AG04449 (cell line): ENCODE measurements around the gene ZSCAN18.

Source experiments
- CTCF ChIA-PET: fragments of 350-600 bp; formaldehyde crosslinking; extraction: SDS; loops from one replicate; lab custom pipeline; 2021; ENCODE audit warnings: antibody characterized with exemption; lab: Yijun Ruan, JAX
- POLR2A ChIA-PET: fragments of 400-600, 350-600 bp; formaldehyde crosslinking; extraction: SDS; loops from one replicate; lab custom pipeline; 2020; ENCODE audit warnings: antibody characterized with exemption, inconsistent platforms; lab: Yijun Ruan, JAX
- DNase-seq: peaks from one replicate; pipeline ENCODE4 v3.0.0-alpha.2; 2010; ENCODE audit warnings: low read depth, low spot score
- H3K4me3 ChIP-seq: 2 replicates; pipeline ENCODE4 v1.5.1; 2011; ENCODE audit warnings: low read depth, mild to moderate bottlenecking, control low read depth, low read length
- TF ChIP-seq, protein P1 (sequence below): IDR thresholded peaks from one replicate; pipeline ENCODE4 v1.5.1; 2011; ENCODE audit warnings: mild to moderate bottlenecking, moderate library complexity, low read length, control low read depth, inconsistent platforms; ENCODE audit not compliant: insufficient read depth; ENCODE audit errors: missing control alignments

The ZSCAN18 gene

GRCh38 chr19:58047672-58048071 lies 50.4 kb downstream of the ZSCAN18 start:
- ChIA-PET CTCF (no interaction called here), POLR2A (no interaction called here)
- H3K4me3 ChIP-seq = no peak overlapping the region
- DNase-seq = no peak
- TF ChIP-seq, protein P1, sequence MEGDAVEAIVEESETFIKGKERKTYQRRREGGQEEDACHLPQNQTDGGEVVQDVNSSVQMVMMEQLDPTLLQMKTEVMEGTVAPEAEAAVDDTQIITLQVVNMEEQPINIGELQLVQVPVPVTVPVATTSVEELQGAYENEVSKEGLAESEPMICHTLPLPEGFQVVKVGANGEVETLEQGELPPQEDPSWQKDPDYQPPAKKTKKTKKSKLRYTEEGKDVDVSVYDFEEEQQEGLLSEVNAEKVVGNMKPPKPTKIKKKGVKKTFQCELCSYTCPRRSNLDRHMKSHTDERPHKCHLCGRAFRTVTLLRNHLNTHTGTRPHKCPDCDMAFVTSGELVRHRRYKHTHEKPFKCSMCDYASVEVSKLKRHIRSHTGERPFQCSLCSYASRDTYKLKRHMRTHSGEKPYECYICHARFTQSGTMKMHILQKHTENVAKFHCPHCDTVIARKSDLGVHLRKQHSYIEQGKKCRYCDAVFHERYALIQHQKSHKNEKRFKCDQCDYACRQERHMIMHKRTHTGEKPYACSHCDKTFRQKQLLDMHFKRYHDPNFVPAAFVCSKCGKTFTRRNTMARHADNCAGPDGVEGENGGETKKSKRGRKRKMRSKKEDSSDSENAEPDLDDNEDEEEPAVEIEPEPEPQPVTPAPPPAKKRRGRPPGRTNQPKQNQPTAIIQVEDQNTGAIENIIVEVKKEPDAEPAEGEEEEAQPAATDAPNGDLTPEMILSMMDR = no peak

- POLR2A ChIA-PET = no interaction called here
- TF ChIP-seq, protein P1 = no peak
- CTCF ChIA-PET = no interaction called here
- DNase-seq = no peak
- no peak overlapping the region for H3K4me3 ChIP-seq
Observed at GRCh38 chr19:58046856-58047255, 51.2 kb downstream of the ZSCAN18 start.

DNA sequence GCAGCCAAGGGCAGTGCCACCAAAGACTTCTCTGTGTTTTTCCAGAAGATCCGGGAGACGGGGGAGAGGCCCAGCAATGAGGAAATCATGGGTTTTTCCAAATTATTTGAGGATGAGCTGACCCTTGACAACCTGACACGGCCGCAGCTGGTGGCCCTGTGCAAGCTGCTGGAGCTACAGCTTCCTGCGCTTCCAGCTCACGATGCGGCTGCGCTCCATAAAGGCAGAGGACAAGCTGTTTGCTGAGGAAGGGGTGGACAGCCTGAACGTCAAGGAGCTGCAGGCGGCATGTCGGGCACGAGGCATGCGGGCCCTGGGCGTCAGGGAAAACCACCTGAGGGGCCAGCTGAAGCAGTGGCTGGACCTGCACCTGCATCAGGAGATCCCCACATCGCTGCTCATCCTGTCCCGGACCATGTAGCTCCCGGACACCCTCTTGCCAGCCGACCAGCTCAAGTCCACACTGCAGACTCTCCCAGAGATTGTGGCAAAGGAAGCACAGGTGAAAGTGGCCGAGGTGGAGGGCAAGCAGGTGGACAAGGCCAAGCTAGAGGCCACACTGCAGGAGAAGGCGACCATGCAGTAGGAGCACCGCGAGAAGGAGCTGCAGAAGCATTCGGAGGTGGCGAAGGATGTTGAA lies 52.5 kb downstream of the ZSCAN18 start:
- DNase-seq = no peak
- CTCF ChIA-PET = no interaction called here
- TF ChIP-seq, protein P1 = no peak
- POLR2A ChIA-PET = no interaction called here
- H3K4me3 ChIP-seq = no peak overlapping the region

- POLR2A ChIA-PET = no interaction called here
Observed at GRCh38 chr19:58044886-58045285, 53.1 kb downstream of the ZSCAN18 start.

DNA sequence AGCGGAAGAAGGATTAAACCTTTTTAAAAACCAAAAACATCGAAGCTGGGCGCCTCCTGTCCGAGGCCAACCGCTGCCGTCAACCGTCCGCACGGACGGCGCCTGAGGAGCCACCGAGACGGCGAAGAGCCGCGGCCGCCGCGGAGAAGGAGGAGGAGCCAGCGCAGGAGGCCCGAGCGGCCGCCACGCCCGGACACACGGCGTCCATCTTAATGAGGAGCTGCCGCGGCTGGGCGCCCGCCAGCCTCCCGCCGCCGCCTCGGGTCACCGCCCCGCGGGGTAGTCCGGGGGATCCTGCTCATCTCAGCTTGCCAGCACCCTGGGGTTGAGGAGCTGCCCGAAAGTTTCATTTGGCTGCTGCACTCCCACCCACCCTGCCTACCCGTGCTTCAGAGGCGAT lies 53.6 kb downstream of the ZSCAN18 start:
- TF ChIP-seq, protein P1 = no peak
- no peak for DNase-seq
- CTCF ChIA-PET = no interaction called here
- no peak overlapping the region for H3K4me3 ChIP-seq
- POLR2A ChIA-PET = no interaction called here

More at GRCh38 chr19:58044886-58045285, 53.1 kb downstream of the ZSCAN18 start:
- TF ChIP-seq, protein P1 = no peak
- CTCF ChIA-PET = no interaction called here
- DNase-seq = no peak
- no peak overlapping the region for H3K4me3 ChIP-seq

GRCh38 chr19:58042495-58043340 lies 55.3 kb downstream of the ZSCAN18 start:
- TF ChIP-seq, protein P1 = no peak
- ChIA-PET CTCF (no interaction called here), POLR2A (no interaction called here)
- no peak for DNase-seq
- no peak overlapping the region for H3K4me3 ChIP-seq
